ENCODE measurements around the gene PYY.

GRCh38 chr17:43916385-43916784 is 37.4 kb downstream of the PYY start:
- TF ChIP-seq CTCF (conservative IDR thresholded peaks at IDR 0.05): no peak
- TF ChIP-seq ZFX (IDR thresholded peaks at IDR 0.05): no peak
